CD14-positive monocyte (primary cell): ENCODE data around the gene MAML3. TPM values are rescaled to one million over a fixed set of nuclear protein-coding genes. Genes with fewer than 3 reads are reported as not detected.

Experiments used
- DNase-seq, 3 donors: peaks; one replicate each; pipeline ENCODE4 v3.0.0-alpha.2; 2011 to 2022
- H2AFZ ChIP-seq: 2 replicates; pipeline ENCODE4 v1.6.0; 2012; ENCODE audit warnings: mild to moderate bottlenecking, low read depth, low read length, inconsistent platforms; ENCODE audit not compliant: insufficient read depth, poor library complexity, severe bottlenecking
- H3K27ac ChIP-seq, 2 donors: 1 replicate in 1 of 2; 2 replicates in 1 of 2; pipeline ENCODE4 v1.5.1; 2012 to 2013; ENCODE audit warnings: low read length in 2 of 2, control low read depth in 1 of 2, inconsistent platforms in 1 of 2, low read depth in 1 of 2, mild to moderate bottlenecking in 1 of 2
- H3K27me3 ChIP-seq, 2 donors: one replicate each; pipeline versions ENCODE4 v1.6.0 to v1.6.1; 2011 to 2013; ENCODE audit warnings: low read length in 2 of 2; ENCODE audit not compliant: control insufficient read depth in 2 of 2, insufficient read depth in 2 of 2
- H3K36me3 ChIP-seq, 2 donors: replicated peaks in 1 of 2; 1 replicate in 1 of 2; 2 replicates in 1 of 2; pipeline versions ENCODE4 v1.5.1 to v1.6.1; 2012 to 2013; ENCODE audit warnings: low read length in 2 of 2, control low read depth in 1 of 2, inconsistent platforms in 1 of 2, mild to moderate bottlenecking in 1 of 2; ENCODE audit not compliant: insufficient read depth in 2 of 2, control insufficient read depth in 1 of 2
- H3K4me1 ChIP-seq, 2 donors: 1 replicate in 1 of 2; 2 replicates in 1 of 2; pipeline versions ENCODE4 v1.5.1 to v1.6.1; 2012 to 2013; ENCODE audit warnings: low read length in 2 of 2, control low read depth in 1 of 2, inconsistent platforms in 1 of 2, mild to moderate bottlenecking in 1 of 2, moderate library complexity in 1 of 2; ENCODE audit not compliant: insufficient read depth in 2 of 2, control insufficient read depth in 1 of 2
- H3K4me2 ChIP-seq: replicated peaks from 2 replicates; pipeline ENCODE3; 2012; ENCODE audit warnings: low read length, moderate library complexity, mild to moderate bottlenecking; ENCODE audit not compliant: poor library complexity, severe bottlenecking; ENCODE audit errors: extremely low read depth
- H3K4me3 ChIP-seq, 3 experiments: fragments of 200-600 bp in 1 of 3; sonication (generic) in 1 of 3; replicated peaks in 1 of 3; 1 replicate in 2 of 3; 2 replicates in 1 of 3; pipeline ENCODE4 v1.5.1; 2011 to 2013; ENCODE audit warnings: low read length in 3 of 3, mild to moderate bottlenecking in 3 of 3, control low read depth in 2 of 3, low read depth in 2 of 3, inconsistent platforms in 1 of 3, moderate library complexity in 1 of 3
- H3K79me2 ChIP-seq: 2 replicates; pipeline ENCODE4 v1.6.0; 2012; ENCODE audit warnings: mild to moderate bottlenecking, control low read depth, inconsistent platforms, low read length, moderate library complexity; ENCODE audit not compliant: insufficient read depth
- H3K9ac ChIP-seq: 2 replicates; pipeline ENCODE4 v1.6.0; 2017; ENCODE audit warnings: low read length, mild to moderate bottlenecking; ENCODE audit not compliant: insufficient read depth, poor library complexity, severe bottlenecking
- H3K9me3 ChIP-seq, 2 donors: replicated peaks in 1 of 2; 1 replicate in 1 of 2; 2 replicates in 1 of 2; pipeline versions ENCODE4 v1.5.1 to v1.6.1; 2012 to 2013; ENCODE audit warnings: low read length in 2 of 2, control low read depth in 1 of 2; ENCODE audit not compliant: control insufficient read depth in 1 of 2, insufficient read depth in 1 of 2
- H4K20me1 ChIP-seq: 2 replicates; pipeline ENCODE4 v1.6.0; 2012; ENCODE audit warnings: mild to moderate bottlenecking, low read length, control low read depth, moderate library complexity; ENCODE audit not compliant: insufficient read depth
- H3K27ac Mint-ChIP-seq, 7 donors: one replicate each; pipeline ENCODE4 v1.8.0; 2020; ENCODE audit warnings: mild to moderate bottlenecking in 7 of 7, mixed read lengths in 7 of 7, moderate library complexity in 6 of 7, inconsistent platforms in 2 of 7
- H3K27me3 Mint-ChIP-seq, 3 donors: one replicate each; pipeline ENCODE4 v1.8.0; 2021 to 2022; ENCODE audit warnings: low read depth in 3 of 3, mild to moderate bottlenecking in 3 of 3, mixed read lengths in 3 of 3, moderate library complexity in 3 of 3, inconsistent platforms in 1 of 3
- H3K36me3 Mint-ChIP-seq, 2 donors: one replicate each; pipeline ENCODE4 v1.8.0; 2020; ENCODE audit warnings: mixed read lengths in 2 of 2, inconsistent platforms in 1 of 2, mild to moderate bottlenecking in 1 of 2
- H3K4me1 Mint-ChIP-seq: one replicate; pipeline ENCODE4 v1.8.0; 2020; ENCODE audit warnings: mild to moderate bottlenecking, mixed read lengths
- H3K4me3 Mint-ChIP-seq, 2 donors: one replicate each; pipeline ENCODE4 v1.8.0; 2020; ENCODE audit warnings: mild to moderate bottlenecking in 2 of 2, mixed read lengths in 2 of 2, moderate library complexity in 1 of 2
- H3K9me3 Mint-ChIP-seq, 7 donors: one replicate each; pipeline ENCODE4 v1.8.0; 2020 to 2022; ENCODE audit warnings: mixed read lengths in 7 of 7, mild to moderate bottlenecking in 6 of 7, moderate library complexity in 6 of 7, inconsistent platforms in 2 of 7
- CTCF ChIP-seq: fragments of 200-600 bp; IDR thresholded peaks from one replicate; pipeline ENCODE4 v1.8.0; 2022; ENCODE audit warnings: antibody characterized with exemption, mild to moderate bottlenecking
- WGBS: methylation state at CpG from one replicate; pipeline ENCODE4 v1.1.5; 2013; ENCODE audit warnings: missing lambda C conversion rate; ENCODE audit not compliant: insufficient coverage; 5-methylcytosine and 5-hydroxymethylcytosine counted together
- intact Hi-C, 2 donors: fragments of 100-400 bp; cut with micrococcal nuclease; formaldehyde crosslinking; loops; one replicate each; pipeline versions ENCODE4 v1.15.0 to v1.15.1; 2023
- polyA plus RNA-seq, 3 donors: library from polyadenylated mRNA; depleted of rRNA in 1 of 3; unstranded in 2 of 3; stranded (reverse) in 1 of 3; fragments of 300-500 nt in 2 of 3; fragments of >200 nt in 1 of 3; fragmentation: Illumina TruSeq in 2 of 3; gene quantifications; 1 replicate in 2 of 3; 2 replicates in 1 of 3; pipeline ENCODE4 v1.2.3, GENCODE V29; 2012 to 2021

The MAML3 gene
- polyA plus RNA-seq, 3 donors, result 1.5 to 6.5 (median 2.3) TPM

- no peak for TF ChIP-seq CTCF
- Histone ChIP-seq H3K4me3 (peak overlapping the region in 1 of 3 experiments; percentile 35), H3K4me1 (peaks cover 49 to 55% of the 10 kb centered on the region in 2 donors), H3K27me3 (no peaks in the 10 kb centered on the region), H3K4me2 (peak overlapping the region; percentile 44), H3K9ac (no peak overlapping the region), H4K20me1 (peaks cover 6% of the 10 kb centered on the region), H3K9me3 (no peaks in the 10 kb centered on the region), H3K36me3 (no peaks in the 10 kb centered on the region), H3K27ac (peak overlapping the region; percentile 24 to 65), H3K79me2 (no peaks in the 10 kb centered on the region), H2AFZ (no peak overlapping the region)
- WGBS, result 80% methylated on average over 1 of the region's 2 CpGs
- Mint-ChIP-seq H3K36me3 (peaks cover 2 to 11% of the 10 kb centered on the region in 2 donors), H3K9me3 (no peaks in the 10 kb centered on the region), H3K4me3 (peak overlapping the region in 1 of 2 donors; percentile 57), H3K27me3 (no peaks in the 10 kb centered on the region), H3K4me1 (peaks cover 54% of the 10 kb centered on the region), H3K27ac (peak overlapping the region; percentile 72 to 88 (median 78))
- peak in 2 of 3 donors; percentile 39 to 45 for DNase-seq
- intact Hi-C loops, result no loop called here
Observed at GRCh38 chr4:139844057-139844456, 309.9 kb downstream of the MAML3 start.

- Mint-ChIP-seq H3K9me3 (no peaks in the 10 kb centered on the region), H3K27ac (peak overlapping the region; percentile 72 to 88 (median 78)), H3K36me3 (peaks cover 5 to 14% of the 10 kb centered on the region in 2 donors), H3K27me3 (no peaks in the 10 kb centered on the region), H3K4me1 (peaks cover 54% of the 10 kb centered on the region), H3K4me3 (peak overlapping the region in 1 of 2 donors; percentile 57)
- intact Hi-C loops, result no loop called here
- TF ChIP-seq CTCF, result no peak
- Histone ChIP-seq H3K27me3 (no peaks in the 10 kb centered on the region), H3K4me3 (peak overlapping the region in 1 of 3 experiments; percentile 35), H3K4me1 (peaks cover 49 to 55% of the 10 kb centered on the region in 2 donors), H3K79me2 (no peaks in the 10 kb centered on the region), H3K9me3 (no peaks in the 10 kb centered on the region), H3K27ac (peak overlapping the region; percentile 24 to 65), H2AFZ (no peak overlapping the region), H4K20me1 (peaks cover 6% of the 10 kb centered on the region), H3K36me3 (no peaks in the 10 kb centered on the region), H3K4me2 (peak overlapping the region; percentile 44), H3K9ac (no peak overlapping the region)
- 34% methylated on average over 4 of the region's 5 CpGs for WGBS
- peak; percentile 47 to 74 (median 73) for DNase-seq
Observed at GRCh38 chr4:139843641-139844040, 310.3 kb downstream of the MAML3 start.
